Measurements from ENCODE around the gene LRRFIP1. TPM values are rescaled to one million over a fixed set of nuclear protein-coding genes. Genes with fewer than 3 reads are reported as not detected.
A peak's percentile ranks its signal among the peaks of the same experiment; 100 is the strongest.

Gene LRRFIP1
- total and polyA plus RNA-seq, 2 of the 13 experiments (the other 11 are each of a cell fraction or from before 2014, with no cell fraction given): 15.9 to 40.5 TPM

- DNase-seq (ENCODE audit: low spot score): peak; percentile 90
- H4K20me1 ChIP-seq (ENCODE audit: insufficient read depth, low read length): no peaks in the 10 kb centered on the region
- peak within 1 kb of the TSS; percentile 58 to 80 (median 76) for H3K4me3 ChIP-seq (replicated peaks in 1 of 3; ENCODE audit: insufficient read depth in 1 of 3, low read depth in 2 of 3, low read length in 3 of 3)
- H2AFZ ChIP-seq (ENCODE audit: low read length): no peak within 1 kb of the TSS
- intact Hi-C loops (cut with micrococcal nuclease; ENCODE audit: unreplicated experiment): no loop called here
- BruUV-seq (replicated peaks): no TSS peak
- H3K9me3 ChIP-seq (ENCODE audit: low read length): no peaks in the 10 kb centered on the region
- no peaks in the 10 kb centered on the region for H3K36me3 ChIP-seq (replicated peaks in 1 of 2; ENCODE audit: control insufficient read depth in 1 of 2, insufficient read depth in 2 of 2, low read length in 2 of 2)
- no peaks in the 10 kb centered on the region; a peak in 1 of 5 replicates for H3K27me3 ChIP-seq (ENCODE audit: control insufficient read depth in 1 of 2, insufficient read depth in 2 of 2, low read length in 2 of 2)
- WGBS (ENCODE audit: low lambda C conversion rate): under 1% methylated on average over 15 of the region's 16 CpGs
- ChIA-PET POLR2A (interaction anchor here (0.6 to 2.2 kb wide), 7 partner anchors 9 to 115 kb away, joined by 3 to 40 read pairs (median 3); no protein-coding TSS in a partner anchor), CTCF (ENCODE audit: low intra/inter-chr PET ratio, low total read pairs) (no interaction called here)
- peak; percentile 89 for FAIRE-seq
- peak within 1 kb of the TSS; percentile 68 for H3K27ac ChIP-seq (ENCODE audit: extremely low read length, insufficient read depth, low read length)
- peak within 1 kb of the TSS; percentile 64 for H3K9ac ChIP-seq (ENCODE audit: insufficient read depth, low read depth, low read length)
- H3K79me2 ChIP-seq (ENCODE audit: insufficient read depth, low read length): peaks cover 41% of the 10 kb centered on the region
- H3K4me2 ChIP-seq (ENCODE audit: low read depth, low read length): peak within 1 kb of the TSS; percentile 87
- H3K4me1 ChIP-seq (ENCODE audit: insufficient read depth, low read length): peaks cover 97% of the 10 kb centered on the region
- ATAC-seq: peak; percentile 79
- in situ Hi-C loops (cut with HindIII; ENCODE audit: extremely low pct_ligation_motif_present, low pct_unique_long_range_greater_than_20kb): no loop called here
- TF ChIP-seq ZNF414 (CRISPR knock-in tag; IDR thresholded peaks at IDR 0.05) (peak; percentile 87; the same call in 1 of the 2 replicates), POGZ (CRISPR knock-in tag; IDR thresholded peaks at IDR 0.05) (peak; percentile 97), ESRRA (CRISPR knock-in tag; IDR thresholded peaks at IDR 0.05; ENCODE audit: low read depth) (peak; percentile 100), ARNT2 (CRISPR knock-in tag; IDR thresholded peaks at IDR 0.05; ENCODE audit: low read depth) (peak; percentile 90), ZKSCAN8 (CRISPR knock-in tag; IDR thresholded peaks at IDR 0.05; ENCODE audit: borderline replicate concordance) (peak; percentile 40; the same call in 1 of the 2 replicates), SMARCE1 (IDR thresholded peaks at IDR 0.05; ENCODE audit: borderline replicate concordance) (no peak), TBL1XR1 (IDR thresholded peaks at IDR 0.05; ENCODE audit: borderline replicate concordance, low read length, partially characterized antibody) (no peak), RARG (CRISPR knock-in tag; IDR thresholded peaks at IDR 0.05; ENCODE audit: low read depth) (0 out of 2 replicates have a peak, but pooled peaks have one; percentile 39), NR2F6 (IDR thresholded peaks at IDR 0.05) (peak; percentile 96), NR2F6 (CRISPR knock-in tag; IDR thresholded peaks at IDR 0.05) (peak; percentile 99), TSC22D2 (CRISPR knock-in tag; IDR thresholded peaks at IDR 0.05; ENCODE audit: borderline replicate concordance) (0 out of 2 replicates have a peak, but pooled peaks have one; percentile 10), DMAP1 (CRISPR knock-in tag; IDR thresholded peaks at IDR 0.05) (peak; percentile 95), GMEB2 (CRISPR knock-in tag; IDR thresholded peaks at IDR 0.05; ENCODE audit: low read depth) (no peak), KDM5B (CRISPR knock-in tag; IDR thresholded peaks at IDR 0.05; ENCODE audit: borderline replicate concordance) (peak; percentile 96), ZNF260 (CRISPR knock-in tag; IDR thresholded peaks at IDR 0.05; ENCODE audit: borderline replicate concordance, low read depth) (no peak)
- TF ChIP-seq, protein P1, sequence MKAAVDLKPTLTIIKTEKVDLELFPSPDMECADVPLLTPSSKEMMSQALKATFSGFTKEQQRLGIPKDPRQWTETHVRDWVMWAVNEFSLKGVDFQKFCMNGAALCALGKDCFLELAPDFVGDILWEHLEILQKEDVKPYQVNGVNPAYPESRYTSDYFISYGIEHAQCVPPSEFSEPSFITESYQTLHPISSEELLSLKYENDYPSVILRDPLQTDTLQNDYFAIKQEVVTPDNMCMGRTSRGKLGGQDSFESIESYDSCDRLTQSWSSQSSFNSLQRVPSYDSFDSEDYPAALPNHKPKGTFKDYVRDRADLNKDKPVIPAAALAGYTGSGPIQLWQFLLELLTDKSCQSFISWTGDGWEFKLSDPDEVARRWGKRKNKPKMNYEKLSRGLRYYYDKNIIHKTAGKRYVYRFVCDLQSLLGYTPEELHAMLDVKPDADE (CRISPR knock-in tag; IDR thresholded peaks at IDR 0.05): no peak
- TF ChIP-seq, protein P2, sequence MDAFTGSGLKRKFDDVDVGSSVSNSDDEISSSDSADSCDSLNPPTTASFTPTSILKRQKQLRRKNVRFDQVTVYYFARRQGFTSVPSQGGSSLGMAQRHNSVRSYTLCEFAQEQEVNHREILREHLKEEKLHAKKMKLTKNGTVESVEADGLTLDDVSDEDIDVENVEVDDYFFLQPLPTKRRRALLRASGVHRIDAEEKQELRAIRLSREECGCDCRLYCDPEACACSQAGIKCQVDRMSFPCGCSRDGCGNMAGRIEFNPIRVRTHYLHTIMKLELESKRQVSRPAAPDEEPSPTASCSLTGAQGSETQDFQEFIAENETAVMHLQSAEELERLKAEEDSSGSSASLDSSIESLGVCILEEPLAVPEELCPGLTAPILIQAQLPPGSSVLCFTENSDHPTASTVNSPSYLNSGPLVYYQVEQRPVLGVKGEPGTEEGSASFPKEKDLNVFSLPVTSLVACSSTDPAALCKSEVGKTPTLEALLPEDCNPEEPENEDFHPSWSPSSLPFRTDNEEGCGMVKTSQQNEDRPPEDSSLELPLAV (CRISPR knock-in tag; conservative IDR thresholded peaks at IDR 0.05; ENCODE audit: low read depth): no peak
Observed at GRCh38 chr2:237590272-237591140, 36.9 kb upstream of the LRRFIP1 start, which contains the start of gene RAB17. Gene RAB17 (minus strand): TSS chr2:237590734. CDS start chr2:237586154, 4,580 bp downstream.

Data from HepG2 (cell line).